Measurements from ENCODE around the gene RNU5B-1. TPM values are rescaled to one million over a fixed set of nuclear protein-coding genes. Genes with fewer than 3 reads are reported as not detected.

RNU5B-1 gene
- total RNA-seq, 4 donors from 2014 or later = not detected

- intact Hi-C loops (cut with DNase I) = no loop called here
- H3K4me3 ChIP-seq = no peak overlapping the region
- H3K36me3 ChIP-seq = no peaks in the 10 kb centered on the region
- H3K4me1 ChIP-seq = no peaks in the 10 kb centered on the region
- DNase-seq = no peak
- no peak overlapping the region for H3K27ac ChIP-seq
- TF ChIP-seq POLR2A (IDR thresholded peaks at IDR 0.05) = no peak
- TF ChIP-seq, protein P1, sequence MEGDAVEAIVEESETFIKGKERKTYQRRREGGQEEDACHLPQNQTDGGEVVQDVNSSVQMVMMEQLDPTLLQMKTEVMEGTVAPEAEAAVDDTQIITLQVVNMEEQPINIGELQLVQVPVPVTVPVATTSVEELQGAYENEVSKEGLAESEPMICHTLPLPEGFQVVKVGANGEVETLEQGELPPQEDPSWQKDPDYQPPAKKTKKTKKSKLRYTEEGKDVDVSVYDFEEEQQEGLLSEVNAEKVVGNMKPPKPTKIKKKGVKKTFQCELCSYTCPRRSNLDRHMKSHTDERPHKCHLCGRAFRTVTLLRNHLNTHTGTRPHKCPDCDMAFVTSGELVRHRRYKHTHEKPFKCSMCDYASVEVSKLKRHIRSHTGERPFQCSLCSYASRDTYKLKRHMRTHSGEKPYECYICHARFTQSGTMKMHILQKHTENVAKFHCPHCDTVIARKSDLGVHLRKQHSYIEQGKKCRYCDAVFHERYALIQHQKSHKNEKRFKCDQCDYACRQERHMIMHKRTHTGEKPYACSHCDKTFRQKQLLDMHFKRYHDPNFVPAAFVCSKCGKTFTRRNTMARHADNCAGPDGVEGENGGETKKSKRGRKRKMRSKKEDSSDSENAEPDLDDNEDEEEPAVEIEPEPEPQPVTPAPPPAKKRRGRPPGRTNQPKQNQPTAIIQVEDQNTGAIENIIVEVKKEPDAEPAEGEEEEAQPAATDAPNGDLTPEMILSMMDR (IDR thresholded peaks at IDR 0.05) = no peak
- 70 to 75% methylated on average over 5 to 7 of the region's 16 CpGs for WGBS, 2 donors
- H3K9me3 ChIP-seq = no peaks in the 10 kb centered on the region
- H3K27me3 ChIP-seq = peaks cover 0 to 41% (median 0%) of the 10 kb centered on the region in 4 donors
Measured at GRCh38 chr15:65333148-65333820, 28.8 kb downstream of the RNU5B-1 start.

GRCh38 chr15:65333856-65334255 lies 29.4 kb downstream of the RNU5B-1 start:
- intact Hi-C loops (cut with DNase I) = no loop called here
- peaks cover 0 to 44% (median 0%) of the 10 kb centered on the region in 4 donors for H3K27me3 ChIP-seq
- H3K4me1 ChIP-seq = no peaks in the 10 kb centered on the region
- WGBS, 2 donors = 64% methylated on average over 3 of the region's 5 CpGs; no CpG with 5 or more reads in 1 of the 2 donors
- H3K27ac ChIP-seq = no peak overlapping the region
- no peaks in the 10 kb centered on the region for H3K9me3 ChIP-seq
- TF ChIP-seq, protein P1 (IDR thresholded peaks at IDR 0.05) = no peak
- no peak for TF ChIP-seq POLR2A (IDR thresholded peaks at IDR 0.05)
- H3K4me3 ChIP-seq = no peak overlapping the region
- DNase-seq = no peak
- no peaks in the 10 kb centered on the region for H3K36me3 ChIP-seq

- Histone ChIP-seq H3K36me3 (no peaks in the 10 kb centered on the region), H3K4me1 (no peaks in the 10 kb centered on the region), H3K4me3 (no peak overlapping the region), H3K27me3 (peaks cover 0 to 50% (median 0%) of the 10 kb centered on the region in 4 donors), H3K27ac (no peak overlapping the region), H3K9me3 (no peaks in the 10 kb centered on the region)
- TF ChIP-seq, protein P1 (IDR thresholded peaks at IDR 0.05) = no peak
- TF ChIP-seq POLR2A (IDR thresholded peaks at IDR 0.05) = no peak
- intact Hi-C loops (cut with DNase I) = no loop called here
- DNase-seq = no peak
- 68% methylated on average over 5 of the region's 20 CpGs; no CpG with 5 or more reads in 1 of the 2 donors for WGBS, 2 donors
Measured at GRCh38 chr15:65334586-65335231, 30.2 kb downstream of the RNU5B-1 start.

DNA sequence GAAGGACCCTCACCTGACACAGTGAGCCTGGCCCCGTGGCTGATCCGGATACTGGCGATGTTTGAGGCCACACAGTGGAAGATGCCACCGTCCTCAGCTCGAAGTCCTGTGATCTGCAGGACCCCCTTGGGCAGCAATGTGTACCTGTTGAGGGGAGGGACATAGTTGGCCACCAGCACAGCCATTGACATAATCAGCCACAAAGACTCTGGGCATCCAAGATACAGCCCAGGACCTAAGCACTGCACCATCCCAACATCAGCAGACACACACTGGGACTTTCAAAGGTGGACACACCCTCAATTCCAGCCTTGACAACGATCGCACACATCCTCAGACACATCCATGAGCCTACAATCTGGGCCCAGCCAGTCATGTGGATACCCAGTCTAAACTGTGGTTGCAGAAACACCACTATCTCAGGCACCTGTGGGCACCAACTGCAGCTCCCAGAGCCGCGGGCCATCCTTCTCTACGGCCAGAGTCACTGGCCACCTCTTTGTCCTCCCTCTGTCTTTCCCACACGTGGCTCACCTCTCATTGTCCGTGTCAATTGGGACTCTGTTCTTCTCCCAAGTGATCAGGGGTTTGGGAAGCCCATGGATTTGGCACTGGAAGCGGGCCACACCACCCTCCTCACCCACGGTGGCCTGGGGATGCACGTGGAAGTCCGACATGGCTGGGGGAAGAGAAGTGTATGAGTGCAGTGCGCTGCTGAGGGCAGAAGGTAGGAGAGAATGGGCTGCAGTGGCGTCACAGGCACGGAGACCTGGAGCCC lies 31.0 kb downstream of the RNU5B-1 start:
- WGBS, 2 donors = 77 to 88% methylated on average over 10 to 17 of the region's 19 CpGs

More for the DNA sequence above, 31.0 kb downstream of the RNU5B-1 start:
- TF ChIP-seq, protein P1 (IDR thresholded peaks at IDR 0.05) = no peak
- no peak for TF ChIP-seq POLR2A (IDR thresholded peaks at IDR 0.05)
- no peaks in the 10 kb centered on the region for H3K9me3 ChIP-seq
- H3K27ac ChIP-seq = no peak overlapping the region
- DNase-seq = no peak
- no peaks in the 10 kb centered on the region for H3K4me1 ChIP-seq
- H3K4me3 ChIP-seq = no peak overlapping the region
- H3K27me3 ChIP-seq = peaks cover 0 to 53% (median 0%) of the 10 kb centered on the region in 4 donors
- H3K36me3 ChIP-seq = no peaks in the 10 kb centered on the region
- intact Hi-C loops (cut with DNase I) = no loop called here
